NCI-H524 (cell line): Measurements from ENCODE around the gene CD19.
A peak's percentile ranks its signal among the peaks of the same experiment; 100 is the strongest.
"Not testable (repeated sequence)": the region's sequence is repeated elsewhere in the genome, so short reads cannot be mapped to it uniquely, and the experiment has no call there.

Experiments
- DNase-seq, 2 experiments: peaks; one replicate each; lab custom pipeline; 2025; lab: John Stamatoyannopoulos, UW

The CD19 gene

GRCh38 chr16:28936784-28937155 lies 5.0 kb downstream of the CD19 start:
- DNase-seq, result no peak

DNA sequence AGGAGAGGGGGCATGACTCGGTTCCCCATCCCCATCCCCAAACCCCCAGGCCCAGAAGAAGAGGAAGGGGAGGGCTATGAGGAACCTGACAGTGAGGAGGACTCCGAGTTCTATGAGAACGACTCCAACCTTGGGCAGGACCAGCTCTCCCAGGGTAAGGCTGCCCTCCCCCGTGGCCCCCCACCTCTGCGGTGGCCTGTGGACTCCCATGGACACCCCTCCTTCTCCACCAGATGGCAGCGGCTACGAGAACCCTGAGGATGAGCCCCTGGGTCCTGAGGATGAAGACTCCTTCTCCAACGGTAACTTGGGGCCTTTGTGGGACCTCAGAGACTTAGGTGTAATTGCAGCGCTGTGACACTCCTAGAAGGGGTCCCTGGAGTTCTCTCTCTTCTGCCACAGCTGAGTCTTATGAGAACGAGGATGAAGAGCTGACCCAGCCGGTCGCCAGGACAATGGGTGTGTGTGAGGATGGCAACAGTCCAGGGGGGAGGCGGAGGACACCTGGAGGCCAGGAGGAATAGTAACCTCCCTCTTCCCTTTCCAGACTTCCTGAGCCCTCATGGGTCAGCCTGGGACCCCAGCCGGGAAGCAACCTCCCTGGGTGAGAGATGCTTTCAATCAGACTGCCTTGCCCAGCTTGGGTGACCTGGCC lies 5.6 kb downstream of the CD19 start:
- DNase-seq, result no peak

DNA sequence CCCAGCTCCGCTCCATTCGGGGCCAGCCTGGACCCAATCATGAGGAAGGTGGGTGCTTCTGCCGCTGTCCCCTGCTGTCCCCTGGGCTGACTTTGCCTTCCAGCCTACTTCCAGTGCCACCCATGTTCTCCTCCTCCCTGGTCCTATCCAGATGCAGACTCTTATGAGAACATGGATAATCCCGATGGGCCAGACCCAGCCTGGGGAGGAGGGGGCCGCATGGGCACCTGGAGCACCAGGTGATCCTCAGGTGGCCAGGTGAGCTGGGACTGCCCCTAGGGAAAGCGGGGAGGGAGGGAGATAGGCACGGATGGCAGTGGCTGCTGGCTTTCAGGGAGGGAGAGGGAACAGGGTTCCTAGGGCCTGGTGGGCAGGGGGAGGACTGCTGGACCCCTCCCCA lies 7.0 kb downstream of the CD19 start:
- no peak for DNase-seq

- not testable (repeated sequence) for DNase-seq
Measured at GRCh38 chr16:28939825-28940224, 8.1 kb downstream of the CD19 start.

DNA sequence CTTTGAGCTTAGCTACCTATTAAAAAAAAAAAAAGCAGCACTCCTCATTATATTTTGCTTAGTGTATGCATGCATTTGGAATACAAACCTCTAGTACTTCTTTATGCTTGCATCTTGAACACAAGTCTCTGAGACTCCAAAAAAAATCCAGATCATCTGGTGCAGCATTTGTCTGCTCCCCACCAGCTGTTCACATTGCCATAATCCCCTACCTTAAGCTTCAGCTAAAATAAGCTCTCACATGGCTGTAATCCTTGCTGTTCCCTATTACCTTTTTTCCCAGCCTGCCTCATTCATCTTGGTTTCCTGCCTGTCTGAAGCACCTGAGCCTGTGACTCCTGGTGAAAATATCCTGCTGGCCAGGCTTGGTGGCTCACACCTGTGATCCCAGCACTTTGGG lies 11.5 kb downstream of the CD19 start:
- peak; percentile 96 to 99 for DNase-seq

- DNase-seq, result no peak
Measured at GRCh38 chr16:28946681-28947080, 14.9 kb downstream of the CD19 start.

DNA sequence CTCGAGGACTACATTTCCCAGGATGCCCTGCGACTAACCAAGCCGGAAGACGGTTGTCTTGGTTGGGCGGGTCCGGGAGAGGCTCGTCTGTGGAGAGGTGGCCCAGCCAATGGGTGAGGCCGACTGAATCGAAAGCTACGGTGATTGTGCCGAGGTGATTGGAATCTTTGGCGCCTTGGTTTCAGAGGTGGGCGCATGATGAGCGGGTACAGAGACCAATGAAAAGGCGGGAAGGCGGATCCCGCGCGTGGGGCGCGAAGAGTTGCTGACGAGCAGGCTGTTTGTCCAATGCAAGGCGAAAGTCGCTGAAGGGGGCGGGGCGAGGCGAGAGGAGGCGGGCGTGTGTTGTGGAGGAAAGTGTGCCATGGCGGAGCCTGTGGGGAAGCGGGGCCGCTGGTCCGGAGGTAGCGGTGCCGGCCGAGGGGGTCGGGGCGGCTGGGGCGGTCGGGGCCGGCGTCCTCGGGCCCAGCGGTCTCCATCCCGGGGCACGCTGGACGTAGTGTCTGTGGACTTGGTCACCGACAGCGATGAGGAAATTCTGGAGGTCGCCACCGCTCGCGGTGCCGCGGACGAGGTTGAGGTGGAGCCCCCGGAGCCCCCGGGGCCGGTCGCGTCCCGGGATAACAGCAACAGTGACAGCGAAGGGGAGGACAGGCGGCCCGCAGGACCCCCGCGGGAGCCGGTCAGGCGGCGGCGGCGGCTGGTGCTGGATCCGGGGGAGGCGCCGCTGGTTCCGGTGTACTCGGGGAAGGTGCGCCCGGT lies 19.1 kb downstream of the CD19 start, which contains the start of gene NFATC2IP:
Gene NFATC2IP, plus strand, starts transcription at position 290 of the 762 bp plus-strand sequence. Its CDS starts 75 bp downstream, at position 365.
- peak; percentile 99 to 100 for DNase-seq

DNA sequence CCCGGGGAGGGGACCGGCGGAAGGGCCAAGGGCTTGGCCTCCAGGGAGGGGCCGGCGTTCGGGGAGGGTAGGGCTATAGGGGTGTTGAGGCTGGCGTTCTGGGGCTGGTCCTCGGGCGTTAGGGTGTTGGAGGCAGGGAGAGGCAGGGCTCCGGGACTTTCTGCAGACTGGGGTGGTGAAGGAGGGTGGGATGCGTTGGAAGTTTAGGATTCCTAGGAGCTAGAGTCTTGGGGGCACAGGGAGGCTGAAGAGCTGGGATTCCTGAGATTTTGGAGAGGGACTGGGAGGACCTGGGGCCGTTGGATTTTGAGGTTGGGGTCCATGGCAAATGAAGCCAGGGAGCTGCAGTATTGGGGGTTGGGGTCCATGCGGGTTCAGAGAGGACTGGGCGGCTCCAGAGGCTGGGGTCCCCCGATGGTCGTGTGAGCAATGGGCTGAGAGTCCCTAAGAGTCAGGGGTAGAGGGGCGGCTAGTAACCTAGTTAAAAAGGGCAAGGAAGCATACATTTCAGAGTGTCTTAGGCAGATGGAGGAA lies 19.7 kb downstream of the CD19 start:
- DNase-seq, result no peak

DNA sequence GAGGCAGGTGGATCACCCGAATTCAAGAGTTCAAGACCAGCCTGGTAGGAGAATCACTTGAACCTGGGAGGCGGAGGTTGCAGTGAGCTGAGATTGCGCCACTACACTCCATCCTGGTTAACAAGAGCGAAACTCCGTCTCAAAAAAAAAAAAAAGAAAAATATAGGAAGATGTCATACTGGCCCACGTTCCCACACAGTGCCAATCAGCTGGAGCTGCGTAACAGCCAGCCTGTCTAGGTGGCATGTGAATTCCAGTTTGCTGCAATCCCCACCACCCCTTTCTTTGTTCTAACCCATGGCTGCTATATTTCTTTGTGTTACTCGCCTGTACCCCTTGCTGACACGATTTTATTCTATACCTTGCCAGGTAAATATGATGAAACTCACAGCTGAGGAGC lies 26.4 kb downstream of the CD19 start:
- DNase-seq, result no peak

GRCh38 chr16:28958836-28959235 lies 27.1 kb downstream of the CD19 start:
- no peak for DNase-seq

DNA sequence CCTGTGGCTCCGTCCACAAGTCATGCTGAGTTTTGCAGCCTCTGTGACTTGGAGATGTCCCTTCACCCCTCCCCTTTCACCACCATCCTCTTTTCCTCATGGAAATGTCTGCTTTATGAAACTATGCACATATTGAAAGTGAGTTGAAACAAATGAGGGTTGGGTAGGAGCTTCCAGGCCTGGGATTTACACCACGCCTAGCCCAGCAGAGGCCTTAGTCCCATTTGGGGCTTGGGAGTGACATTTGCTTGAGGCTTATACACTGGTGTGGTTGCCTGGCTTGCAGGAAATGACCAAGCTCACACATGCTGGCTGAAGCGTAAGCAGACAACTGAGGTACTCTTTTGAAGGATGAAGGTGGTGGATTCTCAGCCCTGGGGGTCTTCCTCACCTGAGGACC lies 32.3 kb downstream of the CD19 start:
- DNase-seq, result no peak

GRCh38 chr16:28964496-28964895 lies 32.7 kb downstream of the CD19 start:
- DNase-seq, result no peak

- no peak for DNase-seq
Measured at GRCh38 chr16:28967156-28967555, 35.4 kb downstream of the CD19 start.

GRCh38 chr16:28969696-28970095 lies 37.9 kb downstream of the CD19 start:
- not testable (repeated sequence) for DNase-seq

GRCh38 chr16:28974007-28974436 lies 42.3 kb downstream of the CD19 start:
- peak; percentile 65 to 89 for DNase-seq

- DNase-seq, result peak; percentile 97 to 99
Measured at GRCh38 chr16:28974437-28975157, 42.8 kb downstream of the CD19 start, which contains the start of gene SPNS1. Gene SPNS1 (plus strand): TSS chr16:28974778. CDS start chr16:28975152, 374 bp downstream.

DNA sequence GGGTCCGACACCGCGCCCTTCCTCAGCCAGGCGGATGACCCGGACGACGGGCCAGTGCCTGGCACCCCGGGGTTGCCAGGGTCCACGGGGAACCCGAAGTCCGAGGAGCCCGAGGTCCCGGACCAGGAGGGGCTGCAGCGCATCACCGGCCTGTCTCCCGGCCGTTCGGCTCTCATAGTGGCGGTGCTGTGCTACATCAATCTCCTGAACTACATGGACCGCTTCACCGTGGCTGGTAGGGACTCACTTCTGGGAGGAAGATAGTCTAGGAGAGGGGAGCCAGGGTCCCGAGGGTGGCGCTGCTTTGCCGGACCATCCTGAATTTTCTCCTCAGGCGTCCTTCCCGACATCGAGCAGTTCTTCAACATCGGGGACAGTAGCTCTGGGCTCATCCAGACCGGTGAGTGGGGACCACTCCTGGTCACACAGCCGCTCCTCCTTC lies 43.4 kb downstream of the CD19 start:
- no peak for DNase-seq

DNA sequence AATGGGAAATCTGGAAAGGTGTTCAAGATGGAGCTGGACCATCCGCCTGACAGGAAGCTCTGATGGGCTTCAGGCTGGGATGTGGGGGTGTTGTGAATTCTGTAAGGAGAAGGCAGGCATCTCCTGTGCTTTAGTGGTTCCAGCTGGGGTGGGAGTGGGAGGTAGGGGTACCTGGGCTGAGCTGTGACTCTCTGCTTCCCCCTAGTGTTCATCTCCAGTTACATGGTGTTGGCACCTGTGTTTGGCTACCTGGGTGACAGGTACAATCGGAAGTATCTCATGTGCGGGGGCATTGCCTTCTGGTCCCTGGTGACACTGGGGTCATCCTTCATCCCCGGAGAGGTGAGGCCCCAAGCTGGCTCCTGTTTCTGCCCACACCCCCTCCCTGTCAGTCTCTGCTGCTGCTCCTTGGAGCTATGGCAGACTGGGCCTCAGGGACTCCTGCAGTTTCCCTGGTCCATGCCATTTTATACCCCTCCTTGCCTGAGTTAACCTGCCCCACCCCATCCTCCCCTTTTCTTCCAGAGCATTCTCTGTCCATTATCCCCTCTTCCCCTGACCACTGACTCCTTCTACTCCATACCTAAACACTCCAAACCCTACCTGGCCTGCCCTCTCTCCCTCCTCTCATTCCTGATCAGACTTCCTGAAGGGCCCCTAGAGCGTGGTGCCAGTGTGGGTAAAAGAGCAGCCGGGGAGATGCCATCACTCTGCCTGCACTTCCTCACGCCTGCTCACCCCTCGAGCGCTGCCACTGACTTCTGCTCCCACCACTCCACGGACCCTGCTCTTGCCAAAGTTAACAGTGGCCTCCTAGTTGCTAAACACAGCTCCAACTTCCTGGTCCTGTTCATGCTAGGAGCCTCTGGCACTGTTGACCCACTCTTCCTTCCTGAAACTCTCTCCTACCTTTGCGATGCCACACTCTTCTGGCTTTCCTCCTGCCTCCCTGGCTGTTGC lies 46.2 kb downstream of the CD19 start:
- peak in 1 of 2 experiments; percentile 26 for DNase-seq

DNA sequence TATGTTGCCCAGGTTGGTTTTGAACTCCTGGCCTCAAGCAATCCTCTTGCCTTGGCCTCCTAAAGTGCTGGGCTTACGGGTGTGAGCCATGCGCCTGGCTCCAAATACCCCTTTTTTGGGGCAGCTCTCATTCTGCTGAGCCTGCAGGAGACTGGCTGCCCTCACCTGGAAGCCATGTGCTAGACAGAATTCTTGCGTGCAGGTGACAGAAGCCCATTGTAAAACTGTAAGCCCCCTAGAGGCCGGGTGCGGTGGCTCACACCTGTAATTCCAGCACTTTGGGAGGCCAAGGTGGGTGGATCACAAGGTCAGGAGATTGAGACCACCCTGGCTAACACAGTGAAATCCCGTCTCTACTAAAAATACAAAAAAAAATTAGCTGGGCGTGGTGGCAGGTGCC lies 48.6 kb downstream of the CD19 start:
- DNase-seq, result not testable (repeated sequence)

DNA sequence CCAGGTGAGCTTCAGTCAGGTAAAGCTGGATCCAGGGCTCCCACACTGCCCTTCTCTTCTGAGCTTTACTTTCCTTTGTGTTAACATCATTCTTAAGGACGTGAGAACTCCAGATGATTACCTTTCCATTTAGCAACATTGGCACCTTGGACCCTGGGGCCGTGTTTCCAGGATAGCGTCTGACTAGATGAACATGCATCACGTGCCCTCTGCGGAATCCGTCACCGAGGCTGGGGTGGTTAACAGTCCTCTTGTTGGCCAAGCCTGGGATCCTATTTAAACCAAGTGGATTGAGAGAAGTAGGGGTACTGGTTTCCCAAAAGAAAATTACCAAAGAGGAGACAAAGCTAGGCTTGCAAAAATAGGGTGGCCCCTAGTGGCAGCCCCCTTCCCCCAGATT lies 49.2 kb downstream of the CD19 start:
- no peak for DNase-seq

GRCh38 chr16:28981517-28981916 lies 49.7 kb downstream of the CD19 start:
- DNase-seq, result no peak
